Muscle of leg (tissue), 11 donors: ENCODE data around the gene CCDC191. TPM values are rescaled to one million over a fixed set of nuclear protein-coding genes. Genes with fewer than 3 reads are reported as not detected.

Experiments
- DNase-seq: peaks from one replicate; pipeline ENCODE4 v3.0.0; 2013
- H3K27ac ChIP-seq: one replicate; pipeline ENCODE4 v1.5.1; 2013; ENCODE audit warnings: mild to moderate bottlenecking, low read length, control low read depth
- H3K27me3 ChIP-seq: one replicate; pipeline ENCODE4 v1.6.1; 2013; ENCODE audit warnings: low read length; ENCODE audit not compliant: control insufficient read depth, insufficient read depth
- H3K36me3 ChIP-seq: one replicate; pipeline ENCODE4 v1.6.1; 2013; ENCODE audit warnings: low read length; ENCODE audit not compliant: control insufficient read depth, insufficient read depth
- H3K4me1 ChIP-seq: one replicate; pipeline ENCODE4 v1.6.1; 2013; ENCODE audit warnings: low read length; ENCODE audit not compliant: control insufficient read depth, insufficient read depth
- H3K4me3 ChIP-seq: one replicate; pipeline ENCODE4 v1.5.1; 2013; ENCODE audit warnings: low read length, control low read depth
- H3K9me3 ChIP-seq: replicated peaks from 2 replicates; pipeline ENCODE4 v1.6.1; 2013; ENCODE audit warnings: low read depth, low read length; ENCODE audit not compliant: control insufficient read depth
- WGBS: methylation state at CpG from one replicate; pipeline ENCODE4 v1.1.5; 2013; ENCODE audit warnings: missing lambda C conversion rate; ENCODE audit not compliant: insufficient coverage; 5-methylcytosine and 5-hydroxymethylcytosine counted together
- polyA plus RNA-seq, 8 donors: library from polyadenylated mRNA; unstranded; fragments of 120-200 nt; gene quantifications; one replicate each; pipeline versions ENCODE4 v1.2.1 to v1.2.3, GENCODE V29; 2013; ENCODE audit warnings: inconsistent platforms in 1 of 8, low replicate concordance in 1 of 8; ENCODE audit not compliant: insufficient read length in 8 of 8, insufficient read depth in 1 of 8
- total RNA-seq: library from RNA; stranded (reverse); fragments of 120-200 nt; gene quantifications from one replicate; pipeline ENCODE4 v1.2.4, GENCODE V29; 2013

Gene CCDC191
- total and polyA plus RNA-seq, 9 donors = 2.3 to 5.1 (median 3.3) TPM

GRCh38 chr3:114060906-114061655, 4.8 kb upstream of the CCDC191 start:
- Histone ChIP-seq H3K36me3 (peaks cover 4% of the 10 kb centered on the region), H3K4me3 (no peak overlapping the region), H3K27ac (no peak overlapping the region), H3K27me3 (no peaks in the 10 kb centered on the region), H3K9me3 (no peaks in the 10 kb centered on the region), H3K4me1 (no peaks in the 10 kb centered on the region)
- DNase-seq = no peak
- WGBS = 100% methylated on average over 5 of the region's 8 CpGs

- Histone ChIP-seq H3K4me3 (no peak overlapping the region), H3K27me3 (no peaks in the 10 kb centered on the region), H3K9me3 (no peaks in the 10 kb centered on the region), H3K36me3 (peaks cover 2% of the 10 kb centered on the region), H3K27ac (no peak overlapping the region), H3K4me1 (no peaks in the 10 kb centered on the region)
- WGBS = 100% methylated on average over 4 of the region's 8 CpGs
- DNase-seq = no peak
These were observed 2.3 kb upstream of the CCDC191 start for GRCh38 chr3:114058646-114059045.

GRCh38 chr3:114057011-114057347, 653 bp upstream of the CCDC191 start:
- peak overlapping the region; percentile 82 for H3K27ac ChIP-seq
- WGBS = 1% methylated on average over 8 of the region's 8 CpGs
- H3K9me3 ChIP-seq = no peaks in the 10 kb centered on the region
- no peak for DNase-seq
- peaks cover 2% of the 10 kb centered on the region for H3K36me3 ChIP-seq
- peak overlapping the region; percentile 93 for H3K4me3 ChIP-seq
- no peaks in the 10 kb centered on the region for H3K4me1 ChIP-seq
- H3K27me3 ChIP-seq = no peaks in the 10 kb centered on the region

GRCh38 chr3:114052216-114052615, 4.1 kb downstream of the CCDC191 start:
- DNase-seq = no peak
- Histone ChIP-seq H3K27ac (no peak overlapping the region), H3K4me1 (no peaks in the 10 kb centered on the region), H3K36me3 (no peaks in the 10 kb centered on the region), H3K4me3 (no peak overlapping the region), H3K9me3 (no peaks in the 10 kb centered on the region), H3K27me3 (no peaks in the 10 kb centered on the region)
- no CpG with 5 or more reads among the region's 2 CpGs for WGBS

DNA sequence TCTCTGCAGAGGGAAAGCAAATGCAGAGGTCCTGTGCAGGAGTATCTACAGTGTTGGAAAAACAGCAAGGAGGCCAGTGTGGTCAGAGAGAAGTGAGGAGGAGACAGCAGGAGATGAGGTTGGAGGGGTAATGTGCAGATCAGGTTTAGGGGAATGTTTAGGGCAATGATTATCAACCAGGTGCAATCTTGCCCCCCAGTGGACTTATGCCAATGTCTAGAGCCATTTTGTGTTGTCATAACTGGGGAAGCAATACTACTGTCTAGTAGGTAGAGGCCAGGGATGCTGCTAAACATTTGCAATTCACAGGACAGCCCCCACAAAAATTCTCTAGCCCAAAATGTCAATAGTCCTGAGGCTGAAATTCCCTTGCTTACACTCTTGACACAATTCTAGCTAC, 13.1 kb downstream of the CCDC191 start:
- Histone ChIP-seq H3K27ac (no peak overlapping the region), H3K36me3 (no peaks in the 10 kb centered on the region), H3K4me3 (no peak overlapping the region), H3K9me3 (no peaks in the 10 kb centered on the region), H3K4me1 (no peaks in the 10 kb centered on the region), H3K27me3 (no peaks in the 10 kb centered on the region)
- no peak for DNase-seq

DNA sequence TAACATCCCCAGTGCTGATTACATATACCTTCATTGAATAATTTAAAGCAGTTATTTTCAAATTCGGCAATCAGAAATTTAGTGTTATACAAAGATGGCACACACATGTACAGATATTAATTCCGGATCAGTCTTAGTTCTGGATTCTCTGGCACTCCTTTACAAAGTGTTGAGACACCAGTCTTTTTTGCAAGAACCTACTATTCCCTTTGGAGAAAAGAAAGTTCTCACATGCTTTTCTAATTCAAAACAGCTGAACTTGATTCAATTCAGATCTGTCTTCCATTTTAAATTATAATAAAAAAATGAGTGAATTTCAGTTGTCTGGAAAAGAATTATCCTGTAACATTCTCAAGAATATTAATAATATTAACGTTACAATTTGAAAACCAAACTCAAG, 20.4 kb downstream of the CCDC191 start:
- Histone ChIP-seq H3K4me3 (no peak overlapping the region), H3K4me1 (no peaks in the 10 kb centered on the region), H3K9me3 (no peaks in the 10 kb centered on the region), H3K27ac (no peak overlapping the region), H3K36me3 (no peaks in the 10 kb centered on the region), H3K27me3 (no peaks in the 10 kb centered on the region)
- DNase-seq = no peak
- WGBS = no CpG with 5 or more reads among the region's 3 CpGs

- Histone ChIP-seq H3K9me3 (no peaks in the 10 kb centered on the region), H3K27me3 (no peaks in the 10 kb centered on the region), H3K4me1 (no peaks in the 10 kb centered on the region), H3K36me3 (no peaks in the 10 kb centered on the region), H3K27ac (no peak overlapping the region), H3K4me3 (no peak overlapping the region)
- no peak for DNase-seq
- WGBS = 90% methylated on average over 2 of the region's 5 CpGs
These were observed 21.4 kb downstream of the CCDC191 start for GRCh38 chr3:114034787-114035545.

GRCh38 chr3:114034211-114034610, 22.1 kb downstream of the CCDC191 start:
- no peaks in the 10 kb centered on the region for H3K36me3 ChIP-seq
- no peaks in the 10 kb centered on the region for H3K4me1 ChIP-seq
- no peak overlapping the region for H3K27ac ChIP-seq
- no peak overlapping the region for H3K4me3 ChIP-seq
- DNase-seq = no peak
- no peaks in the 10 kb centered on the region for H3K9me3 ChIP-seq
- no peaks in the 10 kb centered on the region for H3K27me3 ChIP-seq

DNA sequence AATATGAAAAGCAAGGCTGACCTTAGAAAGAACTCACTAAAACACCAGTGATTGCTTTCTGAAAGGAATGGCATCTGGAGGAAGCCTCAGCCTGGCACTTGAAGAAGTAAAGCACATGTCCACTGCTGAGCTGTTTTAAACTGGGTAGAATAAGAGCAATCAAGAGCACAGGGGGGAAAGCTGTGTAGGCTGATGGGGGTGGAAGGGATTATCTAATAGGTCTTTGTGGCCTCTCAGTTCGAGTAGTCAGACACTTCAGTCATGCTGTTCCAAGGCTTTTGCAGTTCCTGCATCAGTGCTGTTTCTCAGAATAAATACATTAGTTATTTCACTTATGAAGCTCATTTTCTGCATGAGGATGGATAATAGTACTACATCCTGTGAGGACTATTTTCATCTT, 22.6 kb downstream of the CCDC191 start:
- Histone ChIP-seq H3K27me3 (no peaks in the 10 kb centered on the region), H3K4me1 (no peaks in the 10 kb centered on the region), H3K36me3 (no peaks in the 10 kb centered on the region), H3K9me3 (no peaks in the 10 kb centered on the region), H3K4me3 (no peak overlapping the region), H3K27ac (no peak overlapping the region)
- DNase-seq = no peak
- WGBS = no CpG with 5 or more reads among the region's 1 CpG

GRCh38 chr3:114026331-114026730, 30.0 kb downstream of the CCDC191 start:
- no peak overlapping the region for H3K4me3 ChIP-seq

More at GRCh38 chr3:114026331-114026730, 30.0 kb downstream of the CCDC191 start:
- Histone ChIP-seq H3K27ac (no peak overlapping the region), H3K4me1 (no peaks in the 10 kb centered on the region), H3K36me3 (no peaks in the 10 kb centered on the region), H3K27me3 (no peaks in the 10 kb centered on the region), H3K9me3 (no peaks in the 10 kb centered on the region)
- DNase-seq = no peak
- WGBS = no CpG with 5 or more reads among the region's 2 CpGs
